ENCODE data around the gene CFHR2.

DNA sequence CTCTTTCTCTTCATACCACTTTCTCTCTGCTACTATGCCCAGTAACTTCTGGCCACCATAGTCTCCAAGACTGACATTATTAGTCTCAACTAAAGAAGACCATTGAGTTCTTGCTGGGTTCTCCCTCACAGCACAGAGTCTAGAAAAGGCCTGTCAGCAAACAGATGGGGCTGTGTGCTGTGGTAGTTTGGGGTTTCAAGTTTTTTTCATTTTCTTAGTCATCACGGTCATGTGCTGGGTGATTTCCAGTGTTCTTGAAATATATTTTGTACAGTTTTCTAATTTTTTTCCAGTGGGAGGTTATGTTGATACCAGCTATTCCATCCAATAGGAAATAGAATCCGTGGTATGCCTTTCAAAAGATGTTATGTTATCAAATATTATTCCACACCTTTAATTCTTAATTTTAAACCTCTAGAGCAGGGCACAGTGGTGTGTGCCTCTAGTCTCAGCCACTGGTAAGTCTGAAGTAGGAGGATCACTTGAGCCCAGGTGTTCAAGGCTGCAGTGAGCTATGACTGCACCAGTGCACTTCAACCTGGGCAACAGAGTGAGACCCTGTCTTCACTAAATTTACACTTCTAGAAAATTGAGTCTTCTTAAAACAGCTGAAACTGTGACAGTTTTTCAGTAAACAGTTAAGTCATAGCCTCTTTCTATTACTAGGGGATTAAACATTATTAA is 8.3 kb downstream of the CFHR2 start:
- TF ChIP-seq, protein P1, sequence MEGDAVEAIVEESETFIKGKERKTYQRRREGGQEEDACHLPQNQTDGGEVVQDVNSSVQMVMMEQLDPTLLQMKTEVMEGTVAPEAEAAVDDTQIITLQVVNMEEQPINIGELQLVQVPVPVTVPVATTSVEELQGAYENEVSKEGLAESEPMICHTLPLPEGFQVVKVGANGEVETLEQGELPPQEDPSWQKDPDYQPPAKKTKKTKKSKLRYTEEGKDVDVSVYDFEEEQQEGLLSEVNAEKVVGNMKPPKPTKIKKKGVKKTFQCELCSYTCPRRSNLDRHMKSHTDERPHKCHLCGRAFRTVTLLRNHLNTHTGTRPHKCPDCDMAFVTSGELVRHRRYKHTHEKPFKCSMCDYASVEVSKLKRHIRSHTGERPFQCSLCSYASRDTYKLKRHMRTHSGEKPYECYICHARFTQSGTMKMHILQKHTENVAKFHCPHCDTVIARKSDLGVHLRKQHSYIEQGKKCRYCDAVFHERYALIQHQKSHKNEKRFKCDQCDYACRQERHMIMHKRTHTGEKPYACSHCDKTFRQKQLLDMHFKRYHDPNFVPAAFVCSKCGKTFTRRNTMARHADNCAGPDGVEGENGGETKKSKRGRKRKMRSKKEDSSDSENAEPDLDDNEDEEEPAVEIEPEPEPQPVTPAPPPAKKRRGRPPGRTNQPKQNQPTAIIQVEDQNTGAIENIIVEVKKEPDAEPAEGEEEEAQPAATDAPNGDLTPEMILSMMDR (conservative IDR thresholded peaks at IDR 0.05; ENCODE audit: low read depth, low read length), result no peak
- no peak for TF ChIP-seq EZH2 (IDR thresholded peaks at IDR 0.05; ENCODE audit: borderline replicate concordance, low read depth, low read length, poor library complexity, severe bottlenecking)
